Measurements from ENCODE around the gene TRIM17.

The TRIM17 gene

GRCh38 chr1:228413241-228414010 is 3.2 kb downstream of the TRIM17 start:
- no peak for DNase-seq (ENCODE audit: extremely low spot score)
- ChIA-PET POLR2A (no interaction called here), CTCF (interaction anchor here (1.3 to 1.5 kb wide), 2 partner anchors 11 to 13 kb away, joined by 3 to 4 read pairs; a partner anchor contains a TSS)
- TF ChIP-seq CTCF (IDR thresholded peaks at IDR 0.05; ENCODE audit: control extremely low read depth, extremely low read depth, low read depth, missing control alignments): no peak

GRCh38 chr1:228411548-228412430 is 4.9 kb downstream of the TRIM17 start:
- DNase-seq (ENCODE audit: extremely low spot score): no peak
- no peak for TF ChIP-seq CTCF (IDR thresholded peaks at IDR 0.05; ENCODE audit: control extremely low read depth, extremely low read depth, low read depth, missing control alignments)
- POLR2A ChIA-PET: no interaction called here
- CTCF ChIA-PET: interaction anchor here (0.9 to 1.3 kb wide), 2 partner anchors 10 to 14 kb away, joined by 3 read pairs; no protein-coding TSS in a partner anchor

GRCh38 chr1:228411121-228411520 is 5.5 kb downstream of the TRIM17 start:
- TF ChIP-seq CTCF (IDR thresholded peaks at IDR 0.05; ENCODE audit: control extremely low read depth, extremely low read depth, low read depth, missing control alignments): no peak
- ChIA-PET CTCF (no interaction called here), POLR2A (no interaction called here)
- DNase-seq (ENCODE audit: extremely low spot score): no peak

GRCh38 chr1:228410671-228411070 is 6.0 kb downstream of the TRIM17 start:
- TF ChIP-seq CTCF (IDR thresholded peaks at IDR 0.05; ENCODE audit: control extremely low read depth, extremely low read depth, low read depth, missing control alignments): no peak
- ChIA-PET POLR2A (no interaction called here), CTCF (no interaction called here)
- no peak for DNase-seq (ENCODE audit: extremely low spot score)

- no peak for TF ChIP-seq CTCF (IDR thresholded peaks at IDR 0.05; ENCODE audit: control extremely low read depth, extremely low read depth, low read depth, missing control alignments)
Measured at GRCh38 chr1:228410015-228410414, 6.6 kb downstream of the TRIM17 start.

GRCh38 chr1:228408869-228409805 is 7.5 kb downstream of the TRIM17 start:
- ChIA-PET POLR2A (no interaction called here), CTCF (no interaction called here)
- TF ChIP-seq CTCF (IDR thresholded peaks at IDR 0.05; ENCODE audit: control extremely low read depth, extremely low read depth, low read depth, missing control alignments): no peak
- no peak for DNase-seq (ENCODE audit: extremely low spot score)

More at GRCh38 chr1:228410015-228410414, 6.6 kb downstream of the TRIM17 start:
- POLR2A ChIA-PET: no interaction called here
- CTCF ChIA-PET: no interaction called here
- no peak for DNase-seq (ENCODE audit: extremely low spot score)

Data from GM10248 (cell line).